ENCODE data around the gene PPM1E.

- no peak for TF ChIP-seq ZFP3 (CRISPR knock-in tag; IDR thresholded peaks at IDR 0.05)
- no peak for TF ChIP-seq TCF4 (CRISPR knock-in tag; IDR thresholded peaks at IDR 0.05; ENCODE audit: borderline replicate concordance)
Observed at GRCh38 chr17:58976541-58976940, 220.9 kb downstream of the PPM1E start.
